Measurements from ENCODE around the gene RAPGEF1.
"Not testable (repeated sequence)": the region's sequence is repeated elsewhere in the genome, so short reads cannot be mapped to it uniquely, and the experiment has no call there.

The RAPGEF1 gene

DNA sequence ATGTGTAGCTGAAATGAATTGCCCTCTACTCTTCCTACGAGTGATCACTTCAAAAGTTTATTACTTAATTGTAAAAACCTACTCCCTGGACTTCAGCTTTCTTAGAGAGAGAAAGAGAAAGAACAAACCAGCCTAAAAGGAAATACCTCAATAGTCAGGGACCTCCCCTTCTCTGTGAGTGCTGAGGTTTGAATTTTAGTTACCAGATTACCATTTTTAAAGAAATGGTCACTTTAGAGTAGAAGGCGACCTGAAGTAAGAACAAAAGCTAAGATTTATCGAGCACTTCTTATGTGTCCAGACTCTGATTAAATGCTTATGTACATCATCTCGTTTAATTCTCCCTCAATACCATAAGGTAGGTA, 11.3 kb downstream of the RAPGEF1 start:
- no peak for DNase-seq

DNA sequence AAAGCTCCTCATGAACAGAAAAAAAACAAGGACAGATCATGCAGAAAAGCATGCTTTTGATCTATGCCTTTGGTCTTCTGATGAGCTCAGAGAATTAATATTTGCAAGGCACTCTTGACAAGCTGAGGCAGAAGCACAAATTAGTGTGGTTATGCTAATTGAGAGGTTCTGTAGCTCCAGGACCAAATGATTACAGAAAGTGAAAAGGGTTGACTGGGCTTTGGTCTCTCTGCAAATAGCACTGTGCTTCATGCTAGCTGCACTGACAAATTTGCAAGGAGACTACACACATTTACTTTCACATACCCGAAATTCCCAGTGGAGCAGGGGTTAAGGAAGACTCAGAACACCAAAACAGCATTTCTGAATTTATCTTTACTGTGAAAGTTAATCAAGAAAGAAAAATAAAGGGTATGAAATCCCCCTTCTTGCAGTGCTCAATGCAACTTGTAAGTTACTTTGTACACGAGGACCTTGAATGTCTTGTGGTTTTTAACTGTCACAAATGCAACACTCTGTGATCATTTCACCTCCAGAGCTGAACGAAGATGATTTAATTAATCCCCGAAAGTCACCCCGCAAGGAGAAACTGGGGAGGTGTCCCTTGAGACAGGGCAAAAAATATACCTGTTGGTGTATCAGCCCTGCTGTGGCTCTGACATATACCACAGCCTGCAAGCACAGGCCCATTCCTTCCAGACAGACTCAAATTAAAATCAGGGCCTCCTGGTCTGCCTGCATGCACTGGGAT, 11.9 kb downstream of the RAPGEF1 start:
- DNase-seq, result no peak

DNA sequence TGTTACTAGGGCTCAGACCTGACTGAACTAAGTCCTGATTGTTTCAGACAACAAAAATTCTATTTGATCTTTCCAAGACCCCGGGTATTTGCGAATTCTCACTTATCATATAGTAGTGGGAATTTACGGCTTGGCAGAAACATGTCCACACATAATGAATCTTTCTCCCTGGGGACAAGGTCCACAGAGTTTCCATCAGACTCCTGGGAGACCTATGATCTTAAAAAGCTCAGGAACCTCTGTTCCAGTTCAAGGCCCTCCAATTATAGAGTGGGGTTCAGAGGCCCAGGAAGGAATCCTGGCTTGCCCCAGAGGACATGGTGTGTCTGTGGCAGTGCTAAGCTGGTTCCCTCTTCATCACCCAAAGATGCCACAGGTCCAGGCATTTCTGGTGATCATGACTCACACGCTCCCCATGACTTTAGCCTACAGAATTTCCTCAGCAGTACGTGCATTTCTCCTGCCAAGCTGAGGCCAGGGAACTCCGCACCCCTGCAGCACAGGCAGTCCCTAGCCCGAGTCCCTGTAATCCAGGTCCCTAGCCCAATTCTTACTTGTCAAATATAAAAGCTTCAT, 12.6 kb downstream of the RAPGEF1 start:
- DNase-seq, result no peak

DNA sequence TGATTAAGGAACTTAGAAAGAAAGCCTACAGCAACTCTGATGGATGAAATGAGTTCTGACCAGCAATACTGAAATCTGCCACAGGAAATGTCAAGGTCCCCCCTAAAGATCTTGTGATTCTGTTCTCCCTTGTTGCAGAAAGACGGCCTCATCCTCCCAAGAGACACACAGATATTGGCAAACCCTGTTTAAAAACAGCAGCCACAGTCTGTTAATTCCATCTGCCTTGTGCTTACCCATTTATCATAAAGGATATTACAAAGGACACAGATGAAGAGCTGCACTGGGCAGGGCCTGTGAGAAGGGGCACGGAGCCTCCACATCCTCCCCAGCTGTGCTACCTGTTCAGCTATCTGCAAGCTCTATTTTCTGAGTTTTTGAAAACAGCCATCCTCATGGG, 15.2 kb downstream of the RAPGEF1 start:
- DNase-seq, result no peak

DNA sequence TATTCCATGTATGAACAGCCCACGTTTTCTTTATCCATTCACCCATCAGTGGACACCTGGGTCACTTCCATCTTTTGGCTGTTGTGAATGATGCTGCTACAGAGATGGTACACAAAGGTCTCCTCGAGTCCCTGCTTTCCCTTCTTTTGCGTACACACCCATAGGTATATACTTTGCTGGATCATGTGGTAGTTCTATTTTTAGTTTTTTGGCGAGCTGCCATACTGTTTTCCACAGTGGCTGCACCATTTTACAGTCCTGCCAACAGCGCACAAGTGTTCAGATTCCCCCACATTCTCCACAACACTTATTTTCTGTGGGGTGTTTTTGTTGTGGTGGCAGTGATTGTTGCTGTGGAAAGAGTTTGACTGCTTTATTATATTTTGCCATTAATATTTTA, 16.2 kb downstream of the RAPGEF1 start:
- no peak for DNase-seq

DNA sequence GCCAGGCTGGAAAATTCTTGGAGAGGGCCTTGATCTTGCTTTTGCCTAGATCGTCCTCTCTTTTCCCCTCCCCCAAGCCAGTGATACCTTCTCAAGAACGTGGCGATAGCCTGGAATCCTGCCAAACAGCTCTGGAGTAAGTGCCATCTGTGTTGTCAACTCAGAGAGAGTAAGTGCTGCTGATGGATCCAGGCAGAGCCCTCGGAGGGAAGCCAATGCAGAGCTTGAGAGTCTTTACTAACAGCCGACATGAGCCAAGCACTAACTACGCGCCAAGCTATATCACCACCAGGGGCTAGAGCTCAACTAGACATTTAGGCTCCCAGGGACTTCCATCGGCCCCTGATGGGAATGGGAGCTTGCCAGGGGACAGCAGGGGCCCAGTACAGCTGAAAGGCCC, 17.6 kb downstream of the RAPGEF1 start:
- DNase-seq, result no peak

DNA sequence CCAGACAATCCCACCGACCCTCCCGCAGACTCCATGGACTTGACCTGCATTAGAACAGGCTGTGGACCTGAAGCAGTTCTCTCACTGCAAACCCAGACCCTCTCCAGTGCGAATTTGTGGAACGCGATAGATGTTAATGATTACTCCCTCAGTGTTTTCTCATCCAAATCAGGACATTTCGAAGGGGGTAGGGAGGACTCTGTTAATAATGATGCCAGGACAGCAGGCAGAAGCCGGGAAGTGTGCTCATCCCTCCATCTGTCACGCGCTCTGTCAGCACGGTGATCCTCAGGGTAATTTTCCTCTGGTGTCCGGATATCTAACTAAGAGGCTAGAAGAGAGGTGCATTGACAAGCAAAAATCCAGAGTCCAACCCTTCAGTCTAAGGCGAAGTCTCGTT, 18.8 kb downstream of the RAPGEF1 start:
- DNase-seq, result no peak

DNA sequence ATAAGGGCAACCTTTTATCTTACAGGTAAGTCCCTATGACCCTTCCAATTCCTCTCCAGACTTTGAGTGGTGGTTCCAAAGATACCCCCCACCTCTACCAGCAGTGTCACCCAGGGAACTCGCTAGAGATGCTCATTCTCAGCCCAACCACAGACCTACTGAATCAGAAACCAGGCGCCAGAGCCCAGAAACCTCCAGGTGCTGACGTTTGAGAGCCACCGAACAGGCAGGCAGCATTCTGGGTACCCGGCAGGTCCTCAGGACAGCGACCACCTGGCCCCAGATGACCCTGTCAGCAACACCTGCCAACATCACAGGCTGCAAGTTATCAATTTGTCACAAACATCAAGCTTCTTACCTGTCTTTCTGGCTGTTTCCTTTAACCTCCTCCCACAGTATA, 19.5 kb downstream of the RAPGEF1 start:
- DNase-seq, result no peak

DNA sequence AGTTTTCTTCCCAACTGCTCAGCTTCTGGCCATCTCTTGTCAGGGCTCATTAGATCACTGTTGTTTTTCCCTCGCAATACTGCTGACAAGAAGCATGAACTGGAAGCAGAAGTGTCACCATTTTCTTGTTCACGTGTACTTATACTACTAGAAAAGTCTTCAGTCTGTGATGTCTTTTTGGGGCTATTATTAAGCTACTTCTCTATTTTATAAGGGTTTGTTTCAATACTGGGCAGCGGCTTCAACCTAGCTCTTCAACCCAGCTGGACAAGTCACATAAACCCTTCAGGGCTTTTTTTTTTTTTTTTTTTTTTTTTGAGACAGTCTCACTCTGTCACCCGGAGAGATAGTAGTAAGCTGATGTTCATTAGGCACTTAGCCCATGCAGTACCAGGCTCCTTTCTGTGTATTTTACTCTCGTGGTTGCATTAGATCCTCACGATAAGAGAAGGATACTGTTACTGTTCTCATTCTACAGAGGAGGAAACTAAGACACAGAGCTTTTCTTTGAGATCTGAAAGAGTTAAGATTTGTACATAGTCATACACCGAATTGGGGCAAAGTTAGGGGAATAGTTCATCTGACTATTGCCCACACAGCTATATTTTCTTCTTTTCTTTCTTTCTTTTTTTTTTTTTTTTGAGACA, 20.5 kb downstream of the RAPGEF1 start:
- no peak for DNase-seq

DNA sequence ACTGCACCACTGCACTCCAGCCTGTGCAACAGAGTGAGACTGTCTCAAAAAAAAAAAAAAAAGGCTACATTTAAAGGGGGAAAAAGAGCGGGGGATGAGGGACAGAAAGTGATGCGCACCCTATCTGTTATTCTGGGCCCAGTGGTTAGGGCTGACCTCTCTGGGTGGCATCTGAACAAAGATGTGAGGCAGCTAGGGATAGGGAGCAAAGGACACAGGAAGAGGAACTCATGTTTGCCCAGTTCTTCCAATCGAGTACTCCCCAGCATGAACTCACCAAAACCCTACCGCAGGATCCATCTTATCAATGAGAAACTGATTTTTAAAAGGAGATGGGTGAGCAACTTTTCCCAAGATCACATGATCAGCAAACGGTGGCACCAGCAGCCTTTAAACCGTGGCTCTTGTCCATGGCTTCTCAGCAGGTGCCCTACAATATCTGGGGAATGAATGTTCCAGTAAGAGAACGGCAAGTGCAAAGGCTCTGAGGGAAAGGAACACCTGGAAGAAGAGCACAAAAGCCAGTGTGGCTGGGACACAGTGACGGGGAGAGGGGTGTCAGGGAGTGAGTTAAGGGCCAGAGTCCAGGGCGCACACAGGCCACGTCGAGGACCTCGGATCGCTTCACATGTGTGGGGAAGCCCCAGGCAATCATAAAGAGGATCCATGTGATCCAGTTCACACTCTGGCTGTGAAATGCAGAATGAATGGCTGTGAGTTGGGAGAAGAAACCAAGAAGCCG, 22.0 kb downstream of the RAPGEF1 start:
- no peak for DNase-seq

DNA sequence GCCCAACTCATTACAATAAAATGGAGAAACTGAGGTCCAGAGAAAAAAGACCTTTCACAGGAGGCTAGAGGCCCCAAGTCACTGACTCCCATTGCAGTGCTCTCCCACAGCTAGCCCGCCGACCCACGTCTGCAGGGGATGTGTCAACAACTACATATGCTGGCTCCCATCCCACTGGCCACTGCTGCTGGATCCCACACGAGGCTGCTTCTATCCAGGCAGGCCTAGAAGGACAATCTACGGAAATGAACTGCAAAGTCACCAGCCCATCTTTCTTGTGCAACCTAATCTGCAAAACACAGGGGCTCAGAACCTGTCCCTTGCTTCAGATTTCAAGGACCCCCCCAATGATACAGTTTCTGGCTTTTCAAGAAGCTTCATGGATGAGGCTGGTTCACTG, 24.0 kb downstream of the RAPGEF1 start:
- DNase-seq, result no peak

DNA sequence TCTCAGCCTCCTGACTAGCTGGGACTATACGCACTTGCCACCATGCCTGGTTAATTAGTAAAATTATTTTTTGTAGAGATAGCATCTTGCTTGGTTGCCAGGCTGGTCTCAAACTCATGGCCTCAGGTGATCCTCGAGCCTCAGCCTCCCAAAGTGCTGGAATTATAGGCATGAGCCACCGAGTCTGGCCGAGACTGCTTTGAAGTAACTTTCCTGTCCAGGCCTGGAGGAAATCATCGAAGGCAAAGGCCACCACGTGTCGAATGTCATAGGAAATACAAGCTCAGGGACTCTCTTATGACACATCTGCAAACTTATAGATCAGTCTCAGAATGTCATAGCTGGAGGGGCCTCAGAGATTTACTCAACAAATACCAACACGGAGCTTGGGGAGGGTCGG, 25.1 kb downstream of the RAPGEF1 start:
- DNase-seq, result no peak

DNA sequence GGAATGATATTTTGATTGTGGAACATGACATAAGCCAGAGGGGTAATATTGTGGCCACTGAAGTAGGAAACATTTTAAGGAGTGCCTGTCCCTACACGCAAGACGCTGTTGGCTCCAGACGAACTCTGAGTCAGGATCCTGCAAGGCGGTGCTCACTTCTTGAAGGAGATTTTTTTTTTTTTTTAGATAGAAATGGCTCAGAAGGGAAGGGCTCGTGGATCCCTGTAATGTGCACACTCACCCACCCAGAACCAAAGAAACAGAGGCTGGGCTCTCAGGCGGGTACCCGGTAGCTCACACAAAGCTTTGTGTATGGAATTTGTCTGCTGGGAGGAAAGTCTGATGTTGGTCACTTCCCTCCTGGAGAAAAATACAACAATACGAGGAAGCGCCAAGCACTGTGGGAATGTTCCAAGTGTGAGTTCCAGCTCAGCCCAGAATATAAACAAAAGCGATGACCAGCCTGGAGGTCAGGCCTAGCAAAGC, 25.7 kb downstream of the RAPGEF1 start:
- no peak for DNase-seq

DNA sequence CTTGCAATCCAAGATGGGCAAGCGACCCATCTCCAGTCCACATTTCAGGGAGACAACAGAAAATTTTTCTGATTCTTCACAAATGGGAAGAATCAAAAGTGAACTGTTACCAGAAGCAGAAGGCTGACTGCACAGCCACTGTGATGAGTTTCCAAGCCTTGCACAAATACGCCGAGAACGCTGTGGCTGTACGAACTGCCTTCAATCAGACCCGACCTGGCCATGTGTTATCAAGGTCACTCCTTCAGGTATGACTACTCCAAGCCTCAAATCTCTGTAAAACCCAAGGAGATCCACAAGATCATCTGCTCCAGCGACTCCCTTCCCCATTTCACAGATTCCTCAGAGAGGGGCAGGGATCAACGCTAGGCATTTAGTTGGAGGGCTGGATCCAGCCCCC, 26.9 kb downstream of the RAPGEF1 start:
- no peak for DNase-seq

DNA sequence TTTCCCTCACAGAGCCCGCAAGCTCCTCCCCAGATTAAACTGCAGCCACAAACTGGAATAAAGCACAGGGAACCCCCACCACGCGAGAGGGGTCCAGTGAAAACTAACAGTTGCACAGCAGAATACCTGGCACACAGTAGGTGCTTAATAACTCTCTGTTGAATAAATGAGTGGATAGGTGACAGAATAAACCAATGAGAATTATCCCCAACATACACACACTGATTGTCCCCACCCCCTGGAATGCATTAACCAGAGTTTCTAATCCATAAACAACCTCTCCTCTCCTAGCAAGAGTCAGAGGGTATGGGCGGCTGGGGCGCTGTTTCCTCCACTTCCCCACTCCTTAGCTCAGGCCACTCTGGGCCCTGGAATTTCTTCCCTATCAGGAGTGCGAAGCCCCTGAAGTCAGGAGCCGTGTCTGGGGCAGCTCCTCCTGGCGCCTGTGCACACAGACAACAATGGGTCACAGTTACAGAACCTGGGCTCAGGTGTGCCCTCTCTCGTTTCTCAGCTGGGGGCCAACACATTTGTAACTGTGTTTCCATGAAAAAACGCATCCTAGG, 27.6 kb downstream of the RAPGEF1 start:
- no peak for DNase-seq

DNA sequence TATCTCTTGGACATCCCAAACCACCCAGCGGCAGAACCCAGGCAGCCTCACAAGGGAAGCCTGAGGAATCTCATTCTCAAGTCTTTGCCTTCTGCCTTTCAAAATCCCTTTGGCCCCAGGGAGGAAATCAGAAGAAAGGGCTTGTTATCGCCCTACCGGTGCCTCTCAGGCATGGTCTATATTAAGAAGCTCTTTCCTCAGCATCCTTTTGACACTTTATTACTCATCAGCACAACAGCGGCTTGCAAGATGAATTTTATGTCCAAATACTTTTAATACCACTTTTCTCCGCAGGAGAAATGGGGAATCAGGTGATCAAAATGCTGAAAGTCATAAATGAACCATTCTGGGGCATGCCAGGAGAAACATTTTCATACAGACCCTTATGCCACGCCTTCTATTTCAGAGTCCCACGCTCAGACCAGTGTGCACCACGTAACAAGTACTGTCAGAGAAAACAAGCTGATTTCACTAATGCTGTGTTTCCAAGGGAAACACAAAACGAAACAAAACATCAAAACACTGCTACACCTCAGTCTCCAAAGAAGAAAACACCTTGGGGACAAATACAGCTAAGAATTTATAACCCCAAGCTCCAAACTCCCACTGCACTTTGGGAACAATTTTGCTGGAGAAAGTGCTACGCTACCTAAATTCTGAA, 30.0 kb downstream of the RAPGEF1 start:
- DNase-seq, result no peak

DNA sequence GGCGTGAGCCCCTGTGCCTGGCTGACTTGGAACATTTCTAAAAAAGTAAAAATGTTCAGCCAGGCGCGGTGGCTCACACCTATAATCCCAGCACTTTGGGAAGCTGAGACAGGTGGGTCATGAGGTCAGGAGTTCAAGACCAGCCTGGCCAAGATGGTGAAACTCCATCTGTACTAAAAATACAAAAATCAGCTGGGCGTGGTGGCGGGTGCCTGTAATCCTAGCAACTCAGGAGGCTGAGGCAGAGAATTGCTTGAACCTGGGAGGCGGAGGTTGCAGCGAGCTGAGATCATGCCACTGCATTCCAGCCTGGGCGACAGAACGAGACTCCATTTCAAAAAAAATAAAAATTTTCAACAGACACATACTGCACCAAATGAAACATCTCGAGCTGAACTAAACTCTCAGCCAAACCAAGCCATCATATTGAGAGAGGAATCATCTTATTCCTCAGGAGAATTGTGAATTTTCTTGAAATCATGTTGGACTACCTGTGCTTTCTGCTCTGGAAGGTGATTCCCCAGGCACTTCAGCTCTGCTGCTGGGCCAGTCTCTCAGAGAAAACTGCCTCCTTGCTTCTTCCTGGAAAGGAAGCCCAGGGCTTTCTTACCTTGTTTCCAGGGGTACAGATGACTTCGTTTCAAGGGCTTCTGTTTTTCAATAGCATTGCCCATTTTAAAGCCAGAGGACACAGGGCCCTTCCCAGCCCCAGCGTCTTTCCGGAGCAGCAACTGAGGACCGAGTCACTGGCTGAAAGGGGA, 30.7 kb downstream of the RAPGEF1 start:
- not testable (repeated sequence) for DNase-seq

DNA sequence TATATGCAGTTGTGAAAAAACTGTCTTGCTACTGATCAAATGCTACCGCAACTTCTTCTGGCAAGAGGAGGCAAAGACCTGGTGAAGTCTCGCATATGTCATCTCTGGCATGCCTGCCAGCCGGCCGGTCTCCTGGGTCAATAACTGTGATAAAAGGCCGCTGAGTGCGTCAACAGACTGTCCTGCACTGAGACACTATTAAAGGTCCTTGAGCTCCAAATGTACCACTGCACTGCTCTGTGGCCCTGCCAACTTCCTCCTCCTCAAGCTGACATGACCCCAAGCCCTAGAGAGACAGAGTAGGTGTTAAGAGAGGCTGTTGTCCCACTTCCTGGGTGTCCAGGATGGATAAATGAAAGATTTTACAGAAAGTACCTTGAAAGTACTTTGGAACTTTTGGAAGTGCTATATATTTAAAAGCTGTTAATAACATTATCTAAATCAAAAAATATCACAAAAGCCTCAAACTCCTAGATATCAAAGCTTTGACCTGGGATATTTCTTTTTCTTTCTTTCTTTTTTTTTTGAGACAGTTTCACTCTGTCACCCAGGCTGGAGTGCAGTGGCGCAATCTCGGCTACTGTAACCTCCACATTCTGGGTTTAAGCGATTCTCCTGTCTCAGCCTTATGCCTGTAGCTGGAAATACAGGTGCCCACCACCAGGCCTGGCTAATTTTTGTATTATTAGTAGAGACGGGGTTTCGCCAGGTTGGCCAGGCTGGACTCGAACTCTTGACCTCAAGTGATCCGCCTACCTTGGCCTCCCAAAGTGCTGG, 31.5 kb downstream of the RAPGEF1 start:
- DNase-seq, result no peak

DNA sequence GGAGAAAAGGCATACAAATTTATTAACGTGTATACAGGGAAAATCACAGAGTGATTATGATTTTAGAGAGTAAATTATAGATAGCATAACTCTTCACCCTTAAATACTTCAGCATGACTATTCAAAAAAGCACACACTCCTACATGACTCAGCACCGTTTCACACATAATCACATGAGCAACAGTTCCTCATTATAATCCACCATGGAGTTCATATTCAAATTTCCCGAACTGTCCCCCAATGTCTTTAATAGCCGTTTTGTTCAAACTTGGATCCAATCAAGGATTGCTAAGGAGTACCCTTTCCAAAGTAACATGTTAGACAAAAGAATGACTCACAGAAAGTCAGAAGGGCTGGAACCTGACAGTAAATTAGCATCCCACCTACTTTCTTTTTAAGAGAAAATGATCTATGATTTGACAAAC, 32.1 kb downstream of the RAPGEF1 start:
- no peak for DNase-seq

DNA sequence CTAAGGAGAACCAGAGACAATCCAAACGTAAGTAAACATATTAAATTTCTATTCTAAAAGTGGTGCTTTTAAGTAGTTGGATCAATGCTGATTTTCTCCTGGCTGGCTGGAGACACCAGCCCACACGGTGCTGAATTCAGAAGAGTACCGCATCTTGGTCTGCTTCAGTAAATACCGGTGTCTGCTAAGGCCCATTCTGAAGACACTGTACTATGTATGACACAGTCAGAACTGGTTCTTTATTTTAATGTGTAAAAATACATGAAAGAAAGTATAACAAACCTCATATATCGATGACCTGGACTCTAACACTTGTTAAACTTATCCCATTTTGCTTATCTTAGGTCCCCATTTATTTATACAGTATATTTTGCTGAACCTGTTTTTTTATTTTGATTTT, 32.8 kb downstream of the RAPGEF1 start:
- DNase-seq, result no peak

DNA sequence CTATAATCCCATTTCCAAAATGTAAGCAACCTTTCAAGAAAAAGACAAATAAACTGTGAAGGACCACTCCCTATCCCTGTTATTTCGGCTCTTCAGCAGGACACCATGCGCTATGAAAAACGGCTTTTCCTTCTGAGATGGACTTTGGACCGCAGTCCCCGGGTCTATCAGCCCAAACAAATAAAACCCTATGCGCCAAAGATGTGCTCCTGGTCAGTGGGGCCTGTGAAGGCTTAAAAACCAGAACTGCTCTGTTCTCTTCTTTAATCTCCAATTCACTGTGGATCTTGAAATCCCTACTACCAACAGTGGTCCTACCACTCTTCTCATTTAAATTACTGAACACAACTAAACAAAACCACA, 33.3 kb downstream of the RAPGEF1 start:
- DNase-seq, result no peak

Data from NCI-H2107 (cell line).